ENCODE data around the gene METTL9.
"Not testable (repeated sequence)": the region's sequence is repeated elsewhere in the genome, so short reads cannot be mapped to it uniquely, and the experiment has no call there.

Gene METTL9

GRCh38 chr16:21568502-21569189, 30.7 kb upstream of the METTL9 start:
- Histone ChIP-seq H3K9ac (ENCODE audit: low read depth, low read length, poor library complexity, severe bottlenecking) (no peak overlapping the region), H3K79me2 (ENCODE audit: insufficient read depth, low read length) (no peaks in the 10 kb centered on the region), H3K4me3 (ENCODE audit: low read length, poor library complexity, severe bottlenecking) (no peak overlapping the region), H3K9me2 (replicated peaks; ENCODE audit: low read depth, low read length) (no peaks in the 10 kb centered on the region), H4K20me1 (ENCODE audit: insufficient read depth, low read length, poor library complexity, severe bottlenecking) (no peaks in the 10 kb centered on the region), H3K4me2 (ENCODE audit: low read depth, low read length, poor library complexity, severe bottlenecking) (no peak overlapping the region), H2AFZ (ENCODE audit: low read length) (no peak overlapping the region), H3K36me3 (ENCODE audit: insufficient read depth, low read length) (no peaks in the 10 kb centered on the region), H3F3A (ENCODE audit: low read depth) (no peaks in the 10 kb centered on the region), H3K4me1 (ENCODE audit: insufficient read depth, low read length, poor library complexity, severe bottlenecking) (no peaks in the 10 kb centered on the region), H3K9me3 (ENCODE audit: insufficient read depth, low read depth, low read length) (no peaks in the 10 kb centered on the region), H3K27me3 (ENCODE audit: insufficient read depth, low read length, poor library complexity, severe bottlenecking) (no peaks in the 10 kb centered on the region)
- TF ChIP-seq EZH2phosphoT487 (IDR thresholded peaks at IDR 0.05; ENCODE audit: borderline replicate concordance) (no peak), CTCF (conservative IDR thresholded peaks at IDR 0.05; ENCODE audit: low read length) (no peak)

- no peaks in the 10 kb centered on the region for H3K36me3 ChIP-seq (ENCODE audit: insufficient read depth, low read length)
- no peak overlapping the region for H2AFZ ChIP-seq (ENCODE audit: low read length)
- H3K9me3 ChIP-seq (ENCODE audit: insufficient read depth, low read depth, low read length), result no peaks in the 10 kb centered on the region
- no peak overlapping the region for H3K4me2 ChIP-seq (ENCODE audit: low read depth, low read length, poor library complexity, severe bottlenecking)
- H3F3A ChIP-seq (ENCODE audit: low read depth), result no peaks in the 10 kb centered on the region
- H3K9ac ChIP-seq (ENCODE audit: low read depth, low read length, poor library complexity, severe bottlenecking), result no peak overlapping the region
- TF ChIP-seq CTCF (conservative IDR thresholded peaks at IDR 0.05; ENCODE audit: low read length) (no peak), EZH2phosphoT487 (IDR thresholded peaks at IDR 0.05; ENCODE audit: borderline replicate concordance) (no peak)
- H3K4me3 ChIP-seq (ENCODE audit: low read length, poor library complexity, severe bottlenecking), result no peak overlapping the region
- H3K4me1 ChIP-seq (ENCODE audit: insufficient read depth, low read length, poor library complexity, severe bottlenecking), result no peaks in the 10 kb centered on the region
- no peaks in the 10 kb centered on the region for H3K27me3 ChIP-seq (ENCODE audit: insufficient read depth, low read length, poor library complexity, severe bottlenecking)
- H4K20me1 ChIP-seq (ENCODE audit: insufficient read depth, low read length, poor library complexity, severe bottlenecking), result no peaks in the 10 kb centered on the region
- H3K79me2 ChIP-seq (ENCODE audit: insufficient read depth, low read length), result no peaks in the 10 kb centered on the region
- no peaks in the 10 kb centered on the region for H3K9me2 ChIP-seq (replicated peaks; ENCODE audit: low read depth, low read length)
Measured at GRCh38 chr16:21570676-21571017, 28.7 kb upstream of the METTL9 start.

GRCh38 chr16:21573506-21573905, 25.9 kb upstream of the METTL9 start:
- not testable (repeated sequence) for H3K36me3 ChIP-seq (ENCODE audit: insufficient read depth, low read length); H3K9ac ChIP-seq (ENCODE audit: low read depth, low read length, poor library complexity, severe bottlenecking); H3K4me1 ChIP-seq (ENCODE audit: insufficient read depth, low read length, poor library complexity, severe bottlenecking); H4K20me1 ChIP-seq (ENCODE audit: insufficient read depth, low read length, poor library complexity, severe bottlenecking); H3K9me2 ChIP-seq (replicated peaks; ENCODE audit: low read depth, low read length); H3K9me3 ChIP-seq (ENCODE audit: insufficient read depth, low read depth, low read length); H3K79me2 ChIP-seq (ENCODE audit: insufficient read depth, low read length); H3K4me3 ChIP-seq (ENCODE audit: low read length, poor library complexity, severe bottlenecking); H2AFZ ChIP-seq (ENCODE audit: low read length); H3F3A ChIP-seq (ENCODE audit: low read depth); H3K27me3 ChIP-seq (ENCODE audit: insufficient read depth, low read length, poor library complexity, severe bottlenecking); H3K4me2 ChIP-seq (ENCODE audit: low read depth, low read length, poor library complexity, severe bottlenecking)

- H3K36me3 ChIP-seq (ENCODE audit: insufficient read depth, low read length), result no peaks in the 10 kb centered on the region
- no peaks in the 10 kb centered on the region for H3K9me2 ChIP-seq (replicated peaks; ENCODE audit: low read depth, low read length)
- no peaks in the 10 kb centered on the region for H3K79me2 ChIP-seq (ENCODE audit: insufficient read depth, low read length)
- no peak overlapping the region for H3K9ac ChIP-seq (ENCODE audit: low read depth, low read length, poor library complexity, severe bottlenecking)
- no peaks in the 10 kb centered on the region for H4K20me1 ChIP-seq (ENCODE audit: insufficient read depth, low read length, poor library complexity, severe bottlenecking)
- no peaks in the 10 kb centered on the region for H3K4me1 ChIP-seq (ENCODE audit: insufficient read depth, low read length, poor library complexity, severe bottlenecking)
- no peaks in the 10 kb centered on the region for H3K27me3 ChIP-seq (ENCODE audit: insufficient read depth, low read length, poor library complexity, severe bottlenecking)
- TF ChIP-seq EZH2phosphoT487 (IDR thresholded peaks at IDR 0.05; ENCODE audit: borderline replicate concordance), result no peak
- TF ChIP-seq CTCF (conservative IDR thresholded peaks at IDR 0.05; ENCODE audit: low read length), result no peak
- no peak overlapping the region for H2AFZ ChIP-seq (ENCODE audit: low read length)
- H3K4me3 ChIP-seq (ENCODE audit: low read length, poor library complexity, severe bottlenecking), result no peak overlapping the region
- H3F3A ChIP-seq (ENCODE audit: low read depth), result no peaks in the 10 kb centered on the region
- H3K4me2 ChIP-seq (ENCODE audit: low read depth, low read length, poor library complexity, severe bottlenecking), result no peak overlapping the region
- H3K9me3 ChIP-seq (ENCODE audit: insufficient read depth, low read depth, low read length), result no peaks in the 10 kb centered on the region
Measured at GRCh38 chr16:21574372-21574771, 25.0 kb upstream of the METTL9 start.

- not testable (repeated sequence) for H3K9me3 ChIP-seq (ENCODE audit: insufficient read depth, low read depth, low read length); H3K9ac ChIP-seq (ENCODE audit: low read depth, low read length, poor library complexity, severe bottlenecking); H2AFZ ChIP-seq (ENCODE audit: low read length); H3K79me2 ChIP-seq (ENCODE audit: insufficient read depth, low read length); H3K36me3 ChIP-seq (ENCODE audit: insufficient read depth, low read length); H3K4me2 ChIP-seq (ENCODE audit: low read depth, low read length, poor library complexity, severe bottlenecking); H3K4me1 ChIP-seq (ENCODE audit: insufficient read depth, low read length, poor library complexity, severe bottlenecking); H3K4me3 ChIP-seq (ENCODE audit: low read length, poor library complexity, severe bottlenecking); H3K9me2 ChIP-seq (replicated peaks; ENCODE audit: low read depth, low read length); H3K27me3 ChIP-seq (ENCODE audit: insufficient read depth, low read length, poor library complexity, severe bottlenecking); H3F3A ChIP-seq (ENCODE audit: low read depth); H4K20me1 ChIP-seq (ENCODE audit: insufficient read depth, low read length, poor library complexity, severe bottlenecking)
Measured at GRCh38 chr16:21576323-21576722, 23.1 kb upstream of the METTL9 start.

Measured in Loucy (cell line).